Breast epithelium (tissue), 4 donors: ENCODE measurements around the gene CYTH2. TPM values are rescaled to one million over a fixed set of nuclear protein-coding genes. Genes with fewer than 3 reads are reported as not detected.

Experiments
- DNase-seq, 2 donors: peaks; one replicate each; pipeline ENCODE4 v3.0.0-alpha.2; 2019; ENCODE audit warnings: low spot score in 2 of 2
- H3K27ac ChIP-seq, 2 donors: fragments of 200-600 bp; sonication (generic) in 1 of 2; one replicate each; pipeline ENCODE4 v1.5.1; 2016 to 2019; ENCODE audit warnings: mild to moderate bottlenecking in 1 of 2
- H3K27me3 ChIP-seq, 2 donors: fragments of 200-600 bp; sonication (generic) in 1 of 2; one replicate each; pipeline versions ENCODE4 v1.5.1 to v1.6.0; 2017 to 2019; ENCODE audit warnings: control low read depth in 1 of 2, mild to moderate bottlenecking in 1 of 2
- H3K36me3 ChIP-seq: fragments of 200-600 bp; one replicate; pipeline ENCODE4 v1.5.1; 2019
- H3K4me1 ChIP-seq, 2 donors: fragments of 200-600 bp; sonication (generic); one replicate each; pipeline ENCODE4 v1.5.1; 2016 to 2019; ENCODE audit warnings: control low read depth in 1 of 2
- H3K4me3 ChIP-seq, 3 donors: fragments of 200-600 bp; sonication (generic); 1 replicate in 2 of 3; 2 replicates in 1 of 3; pipeline ENCODE4 v1.5.1; 2016 to 2019; ENCODE audit warnings: mild to moderate bottlenecking in 3 of 3, moderate library complexity in 2 of 3
- H3K9me3 ChIP-seq, 2 donors: fragments of 200-600 bp; sonication (generic) in 1 of 2; one replicate each; pipeline ENCODE4 v1.5.1; 2016 to 2019; ENCODE audit warnings: control low read depth in 1 of 2
- CTCF ChIP-seq, 3 donors: fragments of 450-650 bp; IDR thresholded peaks; one replicate each; pipeline ENCODE4 v1.5.1; 2016 to 2017; ENCODE audit warnings: antibody characterized with exemption in 3 of 3, mild to moderate bottlenecking in 3 of 3, moderate library complexity in 3 of 3
- POLR2A ChIP-seq: fragments of 450-650 bp; IDR thresholded peaks from one replicate; pipeline ENCODE4 v1.6.1; 2016; ENCODE audit warnings: antibody characterized with exemption, mild to moderate bottlenecking, moderate library complexity
- POLR2AphosphoS5 ChIP-seq, 3 donors: sonication (generic); formaldehyde crosslinking; IDR thresholded peaks; one replicate each; pipeline ENCODE4 v1.6.1; 2017; ENCODE audit warnings: antibody characterized with exemption in 3 of 3
- intact Hi-C: fragments of 100-400 bp; cut with DNase I; formaldehyde crosslinking; loops from one replicate; pipeline ENCODE4 v1.15.1; 2023; ENCODE audit warnings: low total_unique reads
- total RNA-seq, 3 donors: library from RNA; depleted of rRNA; stranded (reverse); fragments of >200 nt; gene quantifications; one replicate each; pipeline ENCODE4 v1.1.0, GENCODE V29; 2016

CYTH2 gene
- total RNA-seq, 3 donors from 2014 or later, result 42.2 to 74.7 (median 70.4) TPM

- H3K4me1 ChIP-seq, result peaks cover 0 to 25% of the 10 kb centered on the region in 2 donors
- no peaks in the 10 kb centered on the region for H3K9me3 ChIP-seq
- H3K27ac ChIP-seq, result peak overlapping the region in 1 of 2 donors; percentile 68
- intact Hi-C loops, result no loop called here
- H3K4me3 ChIP-seq, result no peak overlapping the region
- no peaks in the 10 kb centered on the region for H3K27me3 ChIP-seq
- DNase-seq, result no peak
- no peaks in the 10 kb centered on the region for H3K36me3 ChIP-seq
- no peak for TF ChIP-seq POLR2AphosphoS5 (IDR thresholded peaks at IDR 0.05)
- no peak for TF ChIP-seq POLR2A
- TF ChIP-seq CTCF (IDR thresholded peaks at IDR 0.05), result no peak
Observed at GRCh38 chr19:48475369-48476068, 6.3 kb downstream of the CYTH2 start.

GRCh38 chr19:48476176-48476575 is 7.0 kb downstream of the CYTH2 start:
- no peak for TF ChIP-seq POLR2A
- no peak for TF ChIP-seq CTCF (IDR thresholded peaks at IDR 0.05)
- no peak for TF ChIP-seq POLR2AphosphoS5 (IDR thresholded peaks at IDR 0.05)
- peaks cover 0 to 19% of the 10 kb centered on the region in 2 donors for H3K4me1 ChIP-seq
- intact Hi-C loops, result no loop called here
- H3K36me3 ChIP-seq, result no peaks in the 10 kb centered on the region
- no peaks in the 10 kb centered on the region for H3K27me3 ChIP-seq
- DNase-seq, result no peak
- H3K9me3 ChIP-seq, result no peaks in the 10 kb centered on the region
- H3K4me3 ChIP-seq, result no peak overlapping the region
- H3K27ac ChIP-seq, result no peak overlapping the region

GRCh38 chr19:48477067-48477685 is 8.0 kb downstream of the CYTH2 start:
- peak overlapping the region in 1 of 2 donors; percentile 36 for H3K27ac ChIP-seq

GRCh38 chr19:48477698-48478338 is 8.6 kb downstream of the CYTH2 start:
- H3K4me1 ChIP-seq, result peaks cover 0 to 6% of the 10 kb centered on the region in 2 donors
- H3K36me3 ChIP-seq, result no peaks in the 10 kb centered on the region
- intact Hi-C loops, result no loop called here
- H3K27me3 ChIP-seq, result no peaks in the 10 kb centered on the region
- H3K9me3 ChIP-seq, result no peaks in the 10 kb centered on the region
- DNase-seq, result no peak
- TF ChIP-seq CTCF (IDR thresholded peaks at IDR 0.05), result no peak
- no peak for TF ChIP-seq POLR2AphosphoS5 (IDR thresholded peaks at IDR 0.05)
- no peak for TF ChIP-seq POLR2A
- no peak overlapping the region for H3K27ac ChIP-seq
- H3K4me3 ChIP-seq, result no peak overlapping the region

More at GRCh38 chr19:48477067-48477685, 8.0 kb downstream of the CYTH2 start:
- TF ChIP-seq CTCF (IDR thresholded peaks at IDR 0.05) (no peak), POLR2AphosphoS5 (IDR thresholded peaks at IDR 0.05) (no peak), POLR2A (no peak)
- intact Hi-C loops, result no loop called here
- peaks cover 0 to 12% of the 10 kb centered on the region in 2 donors for H3K4me1 ChIP-seq
- H3K4me3 ChIP-seq, result no peak overlapping the region
- no peaks in the 10 kb centered on the region for H3K9me3 ChIP-seq
- H3K27me3 ChIP-seq, result no peaks in the 10 kb centered on the region
- no peaks in the 10 kb centered on the region for H3K36me3 ChIP-seq
- DNase-seq, result no peak
